Activated T-helper 17 cell treated with anti-CD3 and anti-CD28 coated beads, Interleukin-2, amount 50 U/mL, for 72 hours (primary cell): ENCODE measurements around the gene CLBA1. TPM values are rescaled to one million over a fixed set of nuclear protein-coding genes. Genes with fewer than 3 reads are reported as not detected.

Experiments
- ATAC-seq: fragments of 150-1000 bp; cut with Tn5 transposase; replicated peaks from 2 replicates; pipeline ENCODE4 v1.10.0; 2021; ENCODE audit warnings: mild to moderate bottlenecking, moderate library complexity
- H3K27ac Mint-ChIP-seq: one replicate; pipeline ENCODE4 v1.8.0; 2022; ENCODE audit warnings: mixed read lengths
- H3K27me3 Mint-ChIP-seq: one replicate; pipeline ENCODE4 v1.8.0; 2022; ENCODE audit warnings: mixed read lengths
- H3K36me3 Mint-ChIP-seq: one replicate; pipeline ENCODE4 v1.8.0; 2022; ENCODE audit warnings: low read depth, mild to moderate bottlenecking, mixed read lengths
- H3K4me1 Mint-ChIP-seq: one replicate; pipeline ENCODE4 v1.8.0; 2022; ENCODE audit warnings: mixed read lengths
- H3K4me3 Mint-ChIP-seq: one replicate; pipeline ENCODE4 v1.8.0; 2022; ENCODE audit warnings: mild to moderate bottlenecking, mixed read lengths
- H3K9me3 Mint-ChIP-seq: one replicate; pipeline ENCODE4 v1.8.0; 2022; ENCODE audit warnings: mixed read lengths
- total RNA-seq, 2 donors: library from RNA; stranded (reverse); gene quantifications; one replicate each; pipeline ENCODE4 v1.2.3, GENCODE V29; 2022

Gene CLBA1
- total RNA-seq, 2 donors from 2014 or later: 0.54 to 0.85 TPM

GRCh38 chr14:104955396-104955770 lies 30.2 kb upstream of the CLBA1 start:
- no peaks in the 10 kb centered on the region for H3K4me1 Mint-ChIP-seq
- H3K4me3 Mint-ChIP-seq: no peak overlapping the region
- H3K27me3 Mint-ChIP-seq: peaks cover 20% of the 10 kb centered on the region
- H3K36me3 Mint-ChIP-seq: no peaks in the 10 kb centered on the region
- no peak for ATAC-seq
- H3K27ac Mint-ChIP-seq: no peak overlapping the region
- no peaks in the 10 kb centered on the region for H3K9me3 Mint-ChIP-seq

- peaks cover 22% of the 10 kb centered on the region for H3K27me3 Mint-ChIP-seq
- no peaks in the 10 kb centered on the region for H3K4me1 Mint-ChIP-seq
- no peaks in the 10 kb centered on the region for H3K36me3 Mint-ChIP-seq
- no peak overlapping the region for H3K27ac Mint-ChIP-seq
- ATAC-seq: no peak
- H3K4me3 Mint-ChIP-seq: no peak overlapping the region
- H3K9me3 Mint-ChIP-seq: no peaks in the 10 kb centered on the region
These were observed 29.2 kb upstream of the CLBA1 start for GRCh38 chr14:104956290-104956890.

DNA sequence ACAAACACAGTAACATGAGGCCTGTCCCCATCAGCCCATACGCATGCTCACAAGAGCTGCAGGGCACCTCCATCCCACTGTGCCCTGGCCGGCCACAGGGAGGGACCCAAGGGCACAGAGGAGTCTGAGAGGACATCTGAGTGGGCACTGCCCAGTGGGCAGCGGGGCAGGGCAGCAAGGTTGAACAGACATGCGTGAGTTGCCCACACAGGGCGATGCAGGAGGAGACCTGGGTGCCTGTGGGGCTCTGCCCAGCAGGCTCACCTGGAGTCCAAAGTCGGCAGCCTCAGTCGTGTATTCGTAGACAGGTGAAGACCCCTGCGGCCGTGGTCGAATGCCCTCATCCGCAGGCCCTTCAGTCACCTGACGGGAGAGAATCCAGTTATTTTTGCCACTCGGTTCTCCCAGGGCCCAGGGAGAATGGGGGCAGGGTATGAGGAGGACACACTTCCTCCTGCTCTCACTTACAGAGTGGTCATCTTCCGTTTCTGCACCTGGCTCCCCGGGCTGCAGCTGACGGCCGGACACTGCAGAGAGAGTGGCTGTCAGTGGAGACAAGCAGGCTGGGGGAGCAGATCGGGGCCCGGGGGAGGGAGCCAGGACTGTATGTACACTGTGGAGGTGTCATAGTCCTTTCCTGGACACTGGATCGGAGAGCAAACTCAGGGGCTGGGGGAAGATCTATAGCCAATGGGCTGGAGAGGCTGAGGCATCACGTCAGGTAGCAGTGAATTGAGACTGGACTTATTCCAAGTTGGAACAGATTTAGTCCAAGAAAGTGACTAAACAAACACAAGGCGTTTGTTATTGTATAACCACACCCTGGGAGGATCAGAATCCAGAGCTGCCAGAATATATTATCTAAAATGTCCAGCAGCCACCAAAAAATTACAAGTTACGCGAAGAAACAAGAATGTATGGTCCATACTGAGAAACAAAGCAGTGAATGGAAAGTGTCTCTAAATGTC lies 28.2 kb upstream of the CLBA1 start:
- Mint-ChIP-seq H3K4me3 (no peak overlapping the region), H3K9me3 (no peaks in the 10 kb centered on the region), H3K36me3 (no peaks in the 10 kb centered on the region), H3K27me3 (peaks cover 22% of the 10 kb centered on the region), H3K27ac (no peak overlapping the region), H3K4me1 (no peaks in the 10 kb centered on the region)
- no peak for ATAC-seq

DNA sequence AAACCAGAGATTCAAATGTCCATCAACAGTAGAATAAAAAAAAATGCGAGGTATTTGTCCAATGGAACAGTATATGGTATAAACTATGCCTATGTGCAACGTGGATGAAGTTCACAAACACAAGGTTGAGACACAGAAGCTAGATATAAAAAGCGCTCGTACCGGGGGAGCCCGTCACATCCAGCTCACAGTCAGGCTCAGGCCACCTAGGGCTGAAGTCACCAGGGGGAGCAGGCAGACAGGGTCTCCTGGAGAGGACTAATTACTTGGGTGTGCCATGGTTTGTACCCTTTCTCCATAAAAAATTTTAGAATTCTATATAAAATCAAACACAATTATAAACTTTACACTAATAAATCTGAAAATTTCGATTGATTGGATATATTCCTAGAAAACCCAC lies 21.0 kb upstream of the CLBA1 start:
- no peaks in the 10 kb centered on the region for H3K4me1 Mint-ChIP-seq
- no peak overlapping the region for H3K27ac Mint-ChIP-seq
- H3K4me3 Mint-ChIP-seq: no peak overlapping the region

GRCh38 chr14:104965561-104966231 lies 19.9 kb upstream of the CLBA1 start:
- H3K27me3 Mint-ChIP-seq: peaks cover 5% of the 10 kb centered on the region
- ATAC-seq: no peak
- no peak overlapping the region for H3K27ac Mint-ChIP-seq

More for the DNA sequence above, 21.0 kb upstream of the CLBA1 start:
- Mint-ChIP-seq H3K27me3 (peaks cover 9% of the 10 kb centered on the region), H3K36me3 (no peaks in the 10 kb centered on the region), H3K9me3 (no peaks in the 10 kb centered on the region)
- ATAC-seq: no peak

DNA sequence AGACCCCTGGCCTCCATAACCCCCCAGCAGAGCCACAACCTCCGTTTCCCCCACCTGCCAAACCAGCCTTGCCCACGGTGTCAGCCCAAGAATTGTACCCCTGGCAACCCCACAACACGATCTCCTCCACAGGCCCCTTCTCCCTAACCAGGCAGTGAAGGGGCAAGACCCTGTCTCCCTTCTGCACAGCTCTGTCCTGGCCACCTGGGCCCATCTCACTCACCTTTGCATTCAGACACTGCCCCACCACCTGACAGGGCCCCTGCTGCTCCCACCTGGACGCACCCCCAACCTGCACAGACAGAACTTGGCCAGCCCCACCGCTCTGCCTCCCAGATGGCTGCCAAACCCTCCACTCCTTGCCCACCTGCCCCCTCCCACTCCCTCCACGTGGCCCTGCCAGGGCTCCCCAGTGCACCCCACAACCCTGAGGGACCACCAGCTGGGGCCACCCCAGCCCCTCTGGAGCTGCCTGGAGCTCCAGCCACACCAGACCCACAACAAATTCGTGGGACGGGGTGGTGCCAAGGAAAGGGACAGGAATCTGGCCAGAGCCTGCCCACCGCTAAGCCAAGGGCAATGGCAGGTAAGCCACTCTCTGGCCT lies 19.2 kb upstream of the CLBA1 start:
- Mint-ChIP-seq H3K36me3 (no peaks in the 10 kb centered on the region), H3K4me1 (no peaks in the 10 kb centered on the region), H3K4me3 (no peak overlapping the region), H3K9me3 (no peaks in the 10 kb centered on the region), H3K27ac (no peak overlapping the region), H3K27me3 (peaks cover 5% of the 10 kb centered on the region)
- no peak for ATAC-seq

More at GRCh38 chr14:104965561-104966231, 19.9 kb upstream of the CLBA1 start:
- Mint-ChIP-seq H3K9me3 (no peaks in the 10 kb centered on the region), H3K4me3 (no peak overlapping the region), H3K4me1 (no peaks in the 10 kb centered on the region), H3K36me3 (no peaks in the 10 kb centered on the region)

GRCh38 chr14:104966981-104967385 lies 18.6 kb upstream of the CLBA1 start:
- ATAC-seq: no peak
- Mint-ChIP-seq H3K9me3 (no peaks in the 10 kb centered on the region), H3K4me1 (no peaks in the 10 kb centered on the region), H3K27me3 (peaks cover 5% of the 10 kb centered on the region), H3K4me3 (no peak overlapping the region), H3K36me3 (no peaks in the 10 kb centered on the region), H3K27ac (no peak overlapping the region)

GRCh38 chr14:104967386-104968152 lies 18.0 kb upstream of the CLBA1 start:
- Mint-ChIP-seq H3K4me1 (no peaks in the 10 kb centered on the region), H3K9me3 (no peaks in the 10 kb centered on the region), H3K27me3 (peaks cover 5% of the 10 kb centered on the region), H3K27ac (no peak overlapping the region), H3K36me3 (no peaks in the 10 kb centered on the region), H3K4me3 (no peak overlapping the region)
- no peak for ATAC-seq

DNA sequence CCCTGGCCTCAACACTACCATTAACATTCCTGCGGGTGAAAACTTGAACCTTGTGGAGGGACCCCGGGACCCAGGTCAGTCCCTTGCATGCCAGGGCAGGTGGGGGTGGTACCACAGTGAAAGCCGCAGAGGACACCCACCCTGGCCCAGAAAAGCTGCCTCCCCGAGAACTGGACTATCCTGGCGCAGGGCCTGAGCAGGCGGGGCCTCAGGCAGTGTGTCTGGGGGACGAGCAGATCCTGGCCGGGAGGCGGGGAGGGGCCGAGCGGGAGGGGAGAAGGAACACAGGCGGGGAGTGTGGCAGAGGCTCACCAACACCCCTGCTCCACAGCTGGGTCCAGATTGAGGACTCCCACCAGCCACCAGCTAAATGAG lies 17.4 kb upstream of the CLBA1 start:
- H3K4me3 Mint-ChIP-seq: no peak overlapping the region
- no peak for ATAC-seq
- no peaks in the 10 kb centered on the region for H3K36me3 Mint-ChIP-seq
- H3K9me3 Mint-ChIP-seq: no peaks in the 10 kb centered on the region
- peaks cover 5% of the 10 kb centered on the region for H3K27me3 Mint-ChIP-seq
- no peaks in the 10 kb centered on the region for H3K4me1 Mint-ChIP-seq
- H3K27ac Mint-ChIP-seq: no peak overlapping the region

- Mint-ChIP-seq H3K9me3 (no peaks in the 10 kb centered on the region), H3K27ac (no peak overlapping the region), H3K4me1 (no peaks in the 10 kb centered on the region), H3K36me3 (no peaks in the 10 kb centered on the region), H3K4me3 (no peak overlapping the region), H3K27me3 (peaks cover 5% of the 10 kb centered on the region)
- no peak for ATAC-seq
These were observed 16.8 kb upstream of the CLBA1 start for GRCh38 chr14:104968541-104969401.

- peaks cover 5% of the 10 kb centered on the region for H3K27me3 Mint-ChIP-seq
- no peak overlapping the region for H3K27ac Mint-ChIP-seq
- H3K4me1 Mint-ChIP-seq: no peaks in the 10 kb centered on the region
- no peaks in the 10 kb centered on the region for H3K9me3 Mint-ChIP-seq
- no peak for ATAC-seq
- no peak overlapping the region for H3K4me3 Mint-ChIP-seq
- no peaks in the 10 kb centered on the region for H3K36me3 Mint-ChIP-seq
These were observed 15.8 kb upstream of the CLBA1 start for GRCh38 chr14:104969741-104970230.

GRCh38 chr14:104970231-104971068 lies 15.1 kb upstream of the CLBA1 start:
- no peak overlapping the region for H3K4me3 Mint-ChIP-seq
- no peak for ATAC-seq

More at GRCh38 chr14:104970231-104971068, 15.1 kb upstream of the CLBA1 start:
- H3K36me3 Mint-ChIP-seq: no peaks in the 10 kb centered on the region
- no peaks in the 10 kb centered on the region for H3K4me1 Mint-ChIP-seq
- no peaks in the 10 kb centered on the region for H3K9me3 Mint-ChIP-seq
- H3K27me3 Mint-ChIP-seq: peaks cover 5% of the 10 kb centered on the region
- H3K27ac Mint-ChIP-seq: no peak overlapping the region
